Tibial artery (tissue), 4 donors: ENCODE results near the gene GREB1L.

Experiments
- DNase-seq, 2 donors: peaks; one replicate each; pipeline ENCODE4 v3.0.0-alpha.2; 2019
- H3K27ac ChIP-seq, 2 donors: fragments of 200-600 bp; sonication (generic) in 1 of 2; 1 replicate in 1 of 2; 2 replicates in 1 of 2; pipeline ENCODE4 v1.5.1; 2018 to 2019; ENCODE audit warnings: mild to moderate bottlenecking in 1 of 2
- H3K27me3 ChIP-seq, 2 donors: fragments of 200-600 bp; sonication (generic) in 1 of 2; one replicate each; pipeline versions ENCODE4 v1.5.1 to v1.6.0; 2016 to 2019
- H3K36me3 ChIP-seq, 3 donors: fragments of 200-600 bp; sonication (generic) in 2 of 3; one replicate each; pipeline ENCODE4 v1.5.1; 2016 to 2019; ENCODE audit warnings: mild to moderate bottlenecking in 2 of 3
- H3K4me1 ChIP-seq, 4 donors: fragments of 200-600 bp; sonication (generic) in 2 of 4; 1 replicate in 3 of 4; 2 replicates in 1 of 4; pipeline ENCODE4 v1.5.1; 2016 to 2019
- H3K4me3 ChIP-seq, 2 donors: fragments of 200-600 bp; sonication (generic) in 1 of 2; 1 replicate in 1 of 2; 2 replicates in 1 of 2; pipeline ENCODE4 v1.5.1; 2018 to 2019; ENCODE audit warnings: mild to moderate bottlenecking in 2 of 2
- H3K9me3 ChIP-seq, 3 donors: fragments of 200-600 bp; sonication (generic) in 1 of 3; one replicate each; pipeline ENCODE4 v1.5.1; 2016 to 2019
- intact Hi-C: fragments of 100-400 bp; cut with DNase I; formaldehyde crosslinking; loops from one replicate; pipeline ENCODE4 v1.15.0; 2023; ENCODE audit warnings: low total_unique reads
- TF ChIP-seq, protein P1 (sequence below), 2 experiments: fragments of 200-600 bp in 1 of 2; fragments of 450-650 bp in 1 of 2; IDR thresholded peaks; one replicate each; pipeline ENCODE4 v1.5.1; 2017 to 2019; ENCODE audit warnings: antibody characterized with exemption in 2 of 2, mild to moderate bottlenecking in 1 of 2, moderate library complexity in 1 of 2

The GREB1L gene

DNA sequence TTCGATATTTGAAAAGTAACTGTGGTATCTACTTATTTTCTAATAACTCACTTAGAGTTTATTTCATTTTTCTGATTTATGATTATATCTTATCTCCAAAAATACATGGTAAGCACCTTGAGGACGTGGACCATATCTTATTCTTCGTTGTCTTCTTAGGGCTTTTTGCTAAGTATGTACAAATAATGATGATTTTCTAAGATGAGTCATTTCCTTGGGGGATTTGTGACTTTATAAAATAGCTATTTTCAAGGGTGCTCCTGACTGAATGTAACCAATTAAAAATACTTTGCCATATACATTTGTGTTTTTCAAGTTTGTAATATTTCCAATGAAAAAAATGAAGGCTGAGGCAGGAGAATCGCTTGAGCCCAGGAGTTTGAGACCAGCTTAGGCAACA, 56.3 kb downstream of the GREB1L start:
- TF ChIP-seq, protein P1, sequence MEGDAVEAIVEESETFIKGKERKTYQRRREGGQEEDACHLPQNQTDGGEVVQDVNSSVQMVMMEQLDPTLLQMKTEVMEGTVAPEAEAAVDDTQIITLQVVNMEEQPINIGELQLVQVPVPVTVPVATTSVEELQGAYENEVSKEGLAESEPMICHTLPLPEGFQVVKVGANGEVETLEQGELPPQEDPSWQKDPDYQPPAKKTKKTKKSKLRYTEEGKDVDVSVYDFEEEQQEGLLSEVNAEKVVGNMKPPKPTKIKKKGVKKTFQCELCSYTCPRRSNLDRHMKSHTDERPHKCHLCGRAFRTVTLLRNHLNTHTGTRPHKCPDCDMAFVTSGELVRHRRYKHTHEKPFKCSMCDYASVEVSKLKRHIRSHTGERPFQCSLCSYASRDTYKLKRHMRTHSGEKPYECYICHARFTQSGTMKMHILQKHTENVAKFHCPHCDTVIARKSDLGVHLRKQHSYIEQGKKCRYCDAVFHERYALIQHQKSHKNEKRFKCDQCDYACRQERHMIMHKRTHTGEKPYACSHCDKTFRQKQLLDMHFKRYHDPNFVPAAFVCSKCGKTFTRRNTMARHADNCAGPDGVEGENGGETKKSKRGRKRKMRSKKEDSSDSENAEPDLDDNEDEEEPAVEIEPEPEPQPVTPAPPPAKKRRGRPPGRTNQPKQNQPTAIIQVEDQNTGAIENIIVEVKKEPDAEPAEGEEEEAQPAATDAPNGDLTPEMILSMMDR (IDR thresholded peaks at IDR 0.05) = no peak
- Histone ChIP-seq H3K27me3 (no peaks in the 10 kb centered on the region), H3K4me1 (peaks cover 0 to 20% (median 0%) of the 10 kb centered on the region in 4 donors), H3K36me3 (no peaks in the 10 kb centered on the region), H3K9me3 (no peaks in the 10 kb centered on the region), H3K27ac (no peak overlapping the region), H3K4me3 (no peak overlapping the region)
- no peak for DNase-seq
- intact Hi-C loops = no loop called here

DNA sequence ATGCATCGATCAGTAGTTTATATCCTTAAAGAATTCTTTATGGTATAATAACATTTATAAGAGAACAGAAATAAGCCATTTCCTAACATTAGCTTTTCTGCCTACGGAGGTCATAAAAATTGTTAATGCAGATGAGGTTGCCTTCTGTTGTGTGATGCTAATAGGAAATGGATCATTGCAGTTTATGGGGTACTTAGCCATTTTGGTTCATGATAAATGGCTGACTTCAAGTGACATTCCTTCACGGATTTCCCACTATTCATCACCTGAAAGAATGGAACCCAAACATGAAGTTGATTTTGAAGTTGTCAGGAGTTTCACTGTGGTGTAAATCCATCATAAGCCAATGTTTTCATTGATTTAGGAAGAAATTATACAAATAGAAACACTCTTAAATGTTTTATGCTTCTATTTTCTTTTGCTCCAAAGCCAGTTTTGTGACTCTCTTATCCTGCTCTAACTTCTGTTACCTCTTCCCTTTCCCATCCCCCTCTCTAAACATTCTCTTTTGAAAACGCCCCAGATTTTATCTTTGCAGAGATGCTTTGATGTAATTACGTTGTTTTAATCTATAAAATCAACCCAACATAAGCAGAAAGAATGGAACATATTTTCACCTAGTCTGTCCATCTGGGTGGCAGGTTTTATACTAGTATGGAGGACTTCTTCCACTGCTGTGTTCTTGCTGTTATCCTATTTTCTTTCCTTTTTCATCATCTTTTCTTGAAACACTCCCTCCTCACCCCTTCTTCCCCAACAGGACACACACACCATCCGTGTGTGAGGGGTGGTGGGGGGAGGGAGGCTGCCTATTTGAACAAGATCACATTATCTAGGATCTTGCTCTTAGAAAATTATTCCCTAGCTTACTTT, 58.2 kb downstream of the GREB1L start:
- Histone ChIP-seq H3K4me1 (peaks cover 0 to 20% (median 0%) of the 10 kb centered on the region in 4 donors), H3K36me3 (no peaks in the 10 kb centered on the region), H3K9me3 (no peaks in the 10 kb centered on the region), H3K27me3 (no peaks in the 10 kb centered on the region), H3K27ac (no peak overlapping the region), H3K4me3 (no peak overlapping the region)
- TF ChIP-seq, protein P1 (IDR thresholded peaks at IDR 0.05) = no peak
- intact Hi-C loops = no loop called here
- DNase-seq = no peak

DNA sequence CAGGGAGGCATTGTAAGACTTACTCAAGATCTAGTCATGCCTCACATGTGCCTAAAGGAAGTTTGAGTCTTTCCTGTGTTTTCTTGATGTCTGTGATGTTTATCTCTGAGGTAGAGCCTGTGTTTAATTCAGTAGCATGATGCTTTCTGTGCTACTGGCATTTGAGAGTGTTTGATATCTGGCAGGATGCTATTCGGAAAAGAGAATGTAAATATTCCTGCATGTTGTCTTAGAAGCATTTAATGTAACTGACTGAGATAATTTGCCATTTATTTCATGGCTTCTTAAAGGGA, 58.8 kb downstream of the GREB1L start:
- TF ChIP-seq, protein P1 (IDR thresholded peaks at IDR 0.05) = no peak
- Histone ChIP-seq H3K9me3 (no peaks in the 10 kb centered on the region), H3K4me1 (peaks cover 0 to 20% (median 0%) of the 10 kb centered on the region in 4 donors), H3K27ac (no peak overlapping the region), H3K27me3 (no peaks in the 10 kb centered on the region), H3K36me3 (no peaks in the 10 kb centered on the region), H3K4me3 (no peak overlapping the region)
- DNase-seq = no peak
- intact Hi-C loops = no loop called here

DNA sequence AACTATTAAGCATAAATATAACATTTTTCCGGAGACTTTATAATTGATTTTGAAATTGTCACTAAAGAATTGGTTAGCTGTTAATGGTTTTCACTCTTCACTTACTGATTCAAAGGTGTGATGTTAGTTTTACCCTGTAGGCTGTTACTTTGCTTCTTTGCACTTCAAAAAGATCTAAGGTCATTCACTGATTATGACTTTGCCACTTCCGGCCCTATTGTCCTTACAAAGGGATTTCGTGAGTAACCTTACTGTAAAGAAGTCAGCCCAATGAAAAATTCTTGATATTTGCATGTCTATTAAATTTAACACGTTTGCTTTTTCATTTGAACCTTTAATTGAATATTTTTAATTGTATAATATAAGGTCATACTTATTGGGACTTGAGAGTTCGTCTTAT, 61.4 kb downstream of the GREB1L start:
- Histone ChIP-seq H3K27me3 (no peaks in the 10 kb centered on the region), H3K9me3 (no peaks in the 10 kb centered on the region), H3K27ac (no peak overlapping the region), H3K4me3 (no peak overlapping the region), H3K4me1 (peaks cover 0 to 20% (median 0%) of the 10 kb centered on the region in 4 donors), H3K36me3 (no peaks in the 10 kb centered on the region)
- DNase-seq = no peak
- TF ChIP-seq, protein P1 (IDR thresholded peaks at IDR 0.05) = no peak
- intact Hi-C loops = no loop called here

DNA sequence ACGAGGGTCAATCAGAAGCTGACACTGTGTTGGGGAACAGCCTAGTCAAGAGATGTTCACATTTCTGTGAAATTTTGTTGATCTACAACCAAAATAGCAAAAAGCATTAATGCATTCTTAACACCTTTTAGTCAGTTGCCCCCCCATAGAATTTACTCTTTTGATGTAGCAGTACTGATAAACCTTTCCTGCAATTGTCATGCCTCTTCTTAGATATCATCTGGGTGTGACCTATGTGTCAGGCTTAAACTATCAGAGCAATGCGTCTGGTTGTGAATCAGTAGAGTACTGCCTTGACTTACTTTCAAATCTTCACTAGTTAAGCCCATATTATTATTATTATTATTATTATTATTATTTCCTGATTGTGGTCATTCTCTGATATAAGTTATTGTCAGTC, 61.9 kb downstream of the GREB1L start:
- no peaks in the 10 kb centered on the region for H3K27me3 ChIP-seq
- intact Hi-C loops = no loop called here

More for the DNA sequence above, 61.9 kb downstream of the GREB1L start:
- H3K4me1 ChIP-seq = peaks cover 0 to 15% (median 0%) of the 10 kb centered on the region in 4 donors
- TF ChIP-seq, protein P1 (IDR thresholded peaks at IDR 0.05) = no peak
- H3K9me3 ChIP-seq = no peaks in the 10 kb centered on the region
- no peak overlapping the region for H3K27ac ChIP-seq
- DNase-seq = no peak
- no peaks in the 10 kb centered on the region for H3K36me3 ChIP-seq
- no peak overlapping the region for H3K4me3 ChIP-seq
